Measurements from ENCODE around the gene GSK3B.
"Not testable (repeated sequence)": the region's sequence is repeated elsewhere in the genome, so short reads cannot be mapped to it uniquely, and the experiment has no call there.

The GSK3B gene

GRCh38 chr3:119986812-119987211 is 107.4 kb downstream of the GSK3B start:
- H3K4me1 Mint-ChIP-seq, DNase-seq, H3K27me3 Mint-ChIP-seq, H3K4me3 Mint-ChIP-seq, H3K27ac Mint-ChIP-seq, CTCF ChIA-PET: not testable (repeated sequence)
- H3K36me3 Mint-ChIP-seq: peaks cover 55% of the 10 kb centered on the region
- peaks cover 47% of the 10 kb centered on the region for H3K9me3 Mint-ChIP-seq

GRCh38 chr3:119981386-119981785 is 112.9 kb downstream of the GSK3B start:
- peaks cover 38% of the 10 kb centered on the region for H3K9me3 Mint-ChIP-seq
- peaks cover 9% of the 10 kb centered on the region for H3K4me1 Mint-ChIP-seq
- H3K27ac Mint-ChIP-seq: no peak overlapping the region
- H3K36me3 Mint-ChIP-seq: peaks cover 66% of the 10 kb centered on the region
- DNase-seq: no peak
- H3K27me3 Mint-ChIP-seq: no peaks in the 10 kb centered on the region
- no peak overlapping the region for H3K4me3 Mint-ChIP-seq
- CTCF ChIA-PET: no interaction called here

GRCh38 chr3:119978554-119979208 is 115.6 kb downstream of the GSK3B start:
- no peak overlapping the region for H3K27ac Mint-ChIP-seq
- H3K9me3 Mint-ChIP-seq: peaks cover 12% of the 10 kb centered on the region
- CTCF ChIA-PET: no interaction called here
- H3K27me3 Mint-ChIP-seq: no peaks in the 10 kb centered on the region
- DNase-seq: no peak
- H3K4me3 Mint-ChIP-seq: no peak overlapping the region
- peaks cover under 1% of the 10 kb centered on the region for H3K4me1 Mint-ChIP-seq
- H3K36me3 Mint-ChIP-seq: peaks cover 44% of the 10 kb centered on the region

- CTCF ChIA-PET: no interaction called here
- no peak for DNase-seq
- no peaks in the 10 kb centered on the region for H3K27me3 Mint-ChIP-seq
- peaks cover 37% of the 10 kb centered on the region for H3K36me3 Mint-ChIP-seq
- H3K27ac Mint-ChIP-seq: no peak overlapping the region
- H3K4me1 Mint-ChIP-seq: no peaks in the 10 kb centered on the region
- H3K9me3 Mint-ChIP-seq: peaks cover 4% of the 10 kb centered on the region
- no peak overlapping the region for H3K4me3 Mint-ChIP-seq
These were observed 116.9 kb downstream of the GSK3B start for GRCh38 chr3:119977353-119977752.

- H3K9me3 Mint-ChIP-seq: peaks cover 3% of the 10 kb centered on the region
- H3K4me1 Mint-ChIP-seq: no peaks in the 10 kb centered on the region
- CTCF ChIA-PET: no interaction called here
- DNase-seq: no peak
- peaks cover 29% of the 10 kb centered on the region for H3K36me3 Mint-ChIP-seq
- H3K4me3 Mint-ChIP-seq: no peak overlapping the region
- no peaks in the 10 kb centered on the region for H3K27me3 Mint-ChIP-seq
- no peak overlapping the region for H3K27ac Mint-ChIP-seq
These were observed 118.0 kb downstream of the GSK3B start for GRCh38 chr3:119976214-119976613.

GRCh38 chr3:119974656-119975055 is 119.6 kb downstream of the GSK3B start:
- Mint-ChIP-seq H3K36me3 (peaks cover 28% of the 10 kb centered on the region), H3K9me3 (peaks cover 3% of the 10 kb centered on the region), H3K27ac (no peak overlapping the region), H3K4me3 (no peak overlapping the region), H3K27me3 (no peaks in the 10 kb centered on the region), H3K4me1 (no peaks in the 10 kb centered on the region)
- CTCF ChIA-PET: no interaction called here
- no peak for DNase-seq

GRCh38 chr3:119973018-119973646 is 121.1 kb downstream of the GSK3B start:
- peaks cover 3% of the 10 kb centered on the region for H3K9me3 Mint-ChIP-seq
- DNase-seq: no peak
- H3K27ac Mint-ChIP-seq: no peak overlapping the region
- CTCF ChIA-PET: no interaction called here
- H3K4me1 Mint-ChIP-seq: no peaks in the 10 kb centered on the region
- peaks cover 18% of the 10 kb centered on the region for H3K36me3 Mint-ChIP-seq
- H3K4me3 Mint-ChIP-seq: no peak overlapping the region
- no peaks in the 10 kb centered on the region for H3K27me3 Mint-ChIP-seq

GRCh38 chr3:119969759-119970158 is 124.5 kb downstream of the GSK3B start:
- H3K27ac Mint-ChIP-seq: no peak overlapping the region
- H3K36me3 Mint-ChIP-seq: peaks cover 14% of the 10 kb centered on the region
- no peaks in the 10 kb centered on the region for H3K27me3 Mint-ChIP-seq
- H3K4me3 Mint-ChIP-seq: no peak overlapping the region
- peaks cover 3% of the 10 kb centered on the region for H3K9me3 Mint-ChIP-seq
- no peak for DNase-seq
- CTCF ChIA-PET: no interaction called here
- no peaks in the 10 kb centered on the region for H3K4me1 Mint-ChIP-seq

GRCh38 chr3:119967353-119968006 is 126.8 kb downstream of the GSK3B start:
- Mint-ChIP-seq H3K9me3 (no peaks in the 10 kb centered on the region), H3K36me3 (peaks cover 11% of the 10 kb centered on the region), H3K27ac (no peak overlapping the region), H3K4me3 (no peak overlapping the region), H3K27me3 (no peaks in the 10 kb centered on the region), H3K4me1 (no peaks in the 10 kb centered on the region)
- DNase-seq: no peak
- CTCF ChIA-PET: no interaction called here

- Mint-ChIP-seq H3K27ac (no peak overlapping the region), H3K9me3 (no peaks in the 10 kb centered on the region), H3K4me3 (no peak overlapping the region), H3K36me3 (peaks cover 21% of the 10 kb centered on the region), H3K4me1 (no peaks in the 10 kb centered on the region), H3K27me3 (no peaks in the 10 kb centered on the region)
- CTCF ChIA-PET: no interaction called here
- DNase-seq: no peak
These were observed 128.6 kb downstream of the GSK3B start for GRCh38 chr3:119965692-119966091.

- CTCF ChIA-PET: no interaction called here
- H3K36me3 Mint-ChIP-seq: peaks cover 17% of the 10 kb centered on the region
- no peaks in the 10 kb centered on the region for H3K9me3 Mint-ChIP-seq
- no peaks in the 10 kb centered on the region for H3K4me1 Mint-ChIP-seq
- no peak for DNase-seq
- H3K27me3 Mint-ChIP-seq: no peaks in the 10 kb centered on the region
- no peak overlapping the region for H3K4me3 Mint-ChIP-seq
- H3K27ac Mint-ChIP-seq: no peak overlapping the region
These were observed 130.0 kb downstream of the GSK3B start for GRCh38 chr3:119964294-119964693.

GRCh38 chr3:119955972-119956371 is 138.3 kb downstream of the GSK3B start:
- H3K27me3 Mint-ChIP-seq: no peaks in the 10 kb centered on the region
- H3K27ac Mint-ChIP-seq: no peak overlapping the region
- no peak for DNase-seq
- H3K4me3 Mint-ChIP-seq: no peak overlapping the region
- CTCF ChIA-PET: no interaction called here
- peaks cover 7% of the 10 kb centered on the region for H3K36me3 Mint-ChIP-seq
- no peaks in the 10 kb centered on the region for H3K9me3 Mint-ChIP-seq
- no peaks in the 10 kb centered on the region for H3K4me1 Mint-ChIP-seq

- H3K27ac Mint-ChIP-seq: no peak overlapping the region
- H3K4me3 Mint-ChIP-seq: no peak overlapping the region
- H3K9me3 Mint-ChIP-seq: no peaks in the 10 kb centered on the region
- no peaks in the 10 kb centered on the region for H3K4me1 Mint-ChIP-seq
- H3K27me3 Mint-ChIP-seq: no peaks in the 10 kb centered on the region
- H3K36me3 Mint-ChIP-seq: peaks cover 6% of the 10 kb centered on the region
- DNase-seq: no peak
- CTCF ChIA-PET: no interaction called here
These were observed 143.5 kb downstream of the GSK3B start for GRCh38 chr3:119950666-119951325.

- peaks cover 17% of the 10 kb centered on the region for H3K36me3 Mint-ChIP-seq
- H3K4me3 Mint-ChIP-seq: no peak overlapping the region
- no peaks in the 10 kb centered on the region for H3K27me3 Mint-ChIP-seq
- CTCF ChIA-PET: no interaction called here
- no peak overlapping the region for H3K27ac Mint-ChIP-seq
- peaks cover 14% of the 10 kb centered on the region for H3K4me1 Mint-ChIP-seq
- no peak for DNase-seq
- H3K9me3 Mint-ChIP-seq: no peaks in the 10 kb centered on the region
These were observed 149.0 kb downstream of the GSK3B start for GRCh38 chr3:119945291-119945690.

- DNase-seq: no peak
- Mint-ChIP-seq H3K4me1 (peaks cover 14% of the 10 kb centered on the region), H3K27ac (no peak overlapping the region), H3K27me3 (no peaks in the 10 kb centered on the region), H3K36me3 (peaks cover 14% of the 10 kb centered on the region), H3K4me3 (no peak overlapping the region), H3K9me3 (no peaks in the 10 kb centered on the region)
- CTCF ChIA-PET: no interaction called here
These were observed 150.2 kb downstream of the GSK3B start for GRCh38 chr3:119944091-119944490.
